Glutamatergic neuron (in vitro differentiated cells): ENCODE data around the gene ADAMTSL1. TPM values are rescaled to one million over a fixed set of nuclear protein-coding genes. Genes with fewer than 3 reads are reported as not detected.

Experiments used
- DNase-seq: peaks from one replicate; pipeline ENCODE4 v3.0.0; 2022
- H3K27ac Mint-ChIP-seq: one replicate; pipeline ENCODE4 v1.8.0; 2020; ENCODE audit warnings: mild to moderate bottlenecking, mixed read lengths, inconsistent platforms; ENCODE audit not compliant: unreplicated experiment
- H3K27me3 Mint-ChIP-seq: one replicate; pipeline ENCODE4 v1.8.0; 2020; ENCODE audit warnings: mild to moderate bottlenecking, moderate library complexity, mixed read lengths, inconsistent platforms; ENCODE audit not compliant: unreplicated experiment
- H3K36me3 Mint-ChIP-seq: one replicate; pipeline ENCODE4 v1.8.0; 2020; ENCODE audit warnings: mild to moderate bottlenecking, mixed read lengths, inconsistent platforms; ENCODE audit not compliant: unreplicated experiment
- H3K4me1 Mint-ChIP-seq: one replicate; pipeline ENCODE4 v1.8.0; 2020; ENCODE audit warnings: mild to moderate bottlenecking, low read depth, mixed read lengths, inconsistent platforms; ENCODE audit not compliant: unreplicated experiment
- H3K4me3 Mint-ChIP-seq: one replicate; pipeline ENCODE4 v1.8.0; 2020; ENCODE audit warnings: mild to moderate bottlenecking, mixed read lengths, inconsistent platforms; ENCODE audit not compliant: unreplicated experiment
- H3K9me3 Mint-ChIP-seq: one replicate; pipeline ENCODE4 v1.8.0; 2020; ENCODE audit warnings: mild to moderate bottlenecking, moderate library complexity, mixed read lengths, inconsistent platforms; ENCODE audit not compliant: unreplicated experiment
- total RNA-seq: library from RNA; stranded (reverse); fragmentation: NEBNext Ultra II Directional; extraction: Animal tissue kit (Norgen Biotek cat#: 25700); gene quantifications from one replicate; pipeline ENCODE4 v1.2.1, GENCODE V29; 2021; ENCODE audit not compliant: unreplicated experiment
- TF ChIP-seq, protein P1 (sequence below): fragments of 200-600 bp; sonication (generic); IDR thresholded peaks from one replicate; pipeline ENCODE4 v1.5.0; 2021; ENCODE audit not compliant: partially characterized antibody, unreplicated experiment

ADAMTSL1 gene
- total RNA-seq, 1 donor from 2014 or later: 0.91 TPM

DNA sequence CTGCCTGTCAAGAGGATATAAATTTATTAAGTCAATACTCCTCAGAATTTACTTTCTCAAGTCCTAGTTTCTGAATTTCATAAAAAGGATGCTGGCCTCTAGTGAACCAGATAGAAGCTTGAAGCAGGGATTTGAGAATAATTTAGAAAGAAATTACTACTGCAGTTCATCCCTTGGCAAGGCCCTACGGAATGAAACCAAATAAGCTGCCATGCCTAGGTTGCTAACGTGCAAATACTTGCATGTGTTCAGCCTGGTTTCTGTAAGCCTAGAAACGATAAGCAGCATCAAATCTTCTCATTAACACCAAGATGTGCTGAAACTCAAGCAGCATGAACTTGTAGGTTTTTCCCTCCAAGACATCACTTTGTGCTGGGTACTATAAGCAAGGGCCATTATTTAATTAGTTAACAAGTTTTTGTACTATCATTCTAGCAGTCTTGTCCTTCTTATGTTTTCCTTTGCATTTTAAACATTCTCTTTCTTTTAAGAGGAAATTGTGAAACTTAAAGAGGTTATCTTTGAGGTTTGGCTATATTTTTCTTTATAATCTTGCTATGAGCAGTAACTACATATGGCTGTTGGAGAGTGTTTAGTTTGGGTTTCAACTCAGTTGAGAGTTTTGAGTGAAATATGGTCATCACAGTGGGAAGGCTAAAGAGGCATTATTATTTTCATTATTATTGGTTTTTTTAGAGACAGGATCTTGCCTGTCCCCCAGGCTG, 71.8 kb downstream of the ADAMTSL1 start:
- H3K4me1 Mint-ChIP-seq: no peaks in the 10 kb centered on the region
- no peak overlapping the region for H3K27ac Mint-ChIP-seq
- no peaks in the 10 kb centered on the region for H3K36me3 Mint-ChIP-seq
- no peaks in the 10 kb centered on the region for H3K27me3 Mint-ChIP-seq
- no peak for DNase-seq
- H3K4me3 Mint-ChIP-seq: no peak overlapping the region
- TF ChIP-seq, protein P1, sequence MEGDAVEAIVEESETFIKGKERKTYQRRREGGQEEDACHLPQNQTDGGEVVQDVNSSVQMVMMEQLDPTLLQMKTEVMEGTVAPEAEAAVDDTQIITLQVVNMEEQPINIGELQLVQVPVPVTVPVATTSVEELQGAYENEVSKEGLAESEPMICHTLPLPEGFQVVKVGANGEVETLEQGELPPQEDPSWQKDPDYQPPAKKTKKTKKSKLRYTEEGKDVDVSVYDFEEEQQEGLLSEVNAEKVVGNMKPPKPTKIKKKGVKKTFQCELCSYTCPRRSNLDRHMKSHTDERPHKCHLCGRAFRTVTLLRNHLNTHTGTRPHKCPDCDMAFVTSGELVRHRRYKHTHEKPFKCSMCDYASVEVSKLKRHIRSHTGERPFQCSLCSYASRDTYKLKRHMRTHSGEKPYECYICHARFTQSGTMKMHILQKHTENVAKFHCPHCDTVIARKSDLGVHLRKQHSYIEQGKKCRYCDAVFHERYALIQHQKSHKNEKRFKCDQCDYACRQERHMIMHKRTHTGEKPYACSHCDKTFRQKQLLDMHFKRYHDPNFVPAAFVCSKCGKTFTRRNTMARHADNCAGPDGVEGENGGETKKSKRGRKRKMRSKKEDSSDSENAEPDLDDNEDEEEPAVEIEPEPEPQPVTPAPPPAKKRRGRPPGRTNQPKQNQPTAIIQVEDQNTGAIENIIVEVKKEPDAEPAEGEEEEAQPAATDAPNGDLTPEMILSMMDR: no peak
- no peaks in the 10 kb centered on the region for H3K9me3 Mint-ChIP-seq

DNA sequence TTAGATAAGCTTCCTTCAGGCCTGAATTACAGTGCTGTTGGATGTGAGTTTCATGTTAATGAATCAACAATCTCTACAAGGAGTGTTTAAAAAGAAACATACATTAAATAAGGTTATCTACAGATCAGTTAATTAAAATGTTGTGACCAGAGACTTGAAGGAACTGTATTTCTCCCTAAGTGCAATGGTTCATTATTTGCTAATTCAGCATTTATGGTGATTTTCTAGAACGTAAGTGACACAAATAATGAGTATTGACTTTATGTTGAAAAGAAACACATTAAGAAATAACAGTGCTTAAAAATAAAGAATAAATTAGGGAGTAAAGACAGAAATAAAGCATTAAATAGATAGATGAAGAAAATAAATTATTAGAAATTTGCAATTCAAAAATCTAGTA, 74.5 kb downstream of the ADAMTSL1 start:
- no peaks in the 10 kb centered on the region for H3K9me3 Mint-ChIP-seq
- TF ChIP-seq, protein P1: no peak
- H3K36me3 Mint-ChIP-seq: no peaks in the 10 kb centered on the region

GRCh38 chr9:18549772-18550171, 75.8 kb downstream of the ADAMTSL1 start:
- Mint-ChIP-seq H3K9me3 (peaks cover 2% of the 10 kb centered on the region), H3K36me3 (no peaks in the 10 kb centered on the region), H3K4me1 (no peaks in the 10 kb centered on the region), H3K27me3 (no peaks in the 10 kb centered on the region), H3K27ac (no peak overlapping the region), H3K4me3 (no peak overlapping the region)
- DNase-seq: no peak
- TF ChIP-seq, protein P1: no peak

More for the DNA sequence above, 74.5 kb downstream of the ADAMTSL1 start:
- H3K27me3 Mint-ChIP-seq: no peaks in the 10 kb centered on the region
- no peak overlapping the region for H3K4me3 Mint-ChIP-seq
- DNase-seq: no peak
- no peak overlapping the region for H3K27ac Mint-ChIP-seq
- no peaks in the 10 kb centered on the region for H3K4me1 Mint-ChIP-seq

GRCh38 chr9:18550286-18550685, 76.3 kb downstream of the ADAMTSL1 start:
- Mint-ChIP-seq H3K9me3 (peaks cover 2% of the 10 kb centered on the region), H3K4me1 (no peaks in the 10 kb centered on the region), H3K36me3 (no peaks in the 10 kb centered on the region), H3K4me3 (no peak overlapping the region), H3K27ac (no peak overlapping the region), H3K27me3 (no peaks in the 10 kb centered on the region)
- TF ChIP-seq, protein P1: no peak
- no peak for DNase-seq

GRCh38 chr9:18554244-18554643, 80.3 kb downstream of the ADAMTSL1 start:
- no peak for DNase-seq
- Mint-ChIP-seq H3K36me3 (no peaks in the 10 kb centered on the region), H3K4me3 (no peak overlapping the region), H3K4me1 (no peaks in the 10 kb centered on the region), H3K9me3 (peaks cover 2% of the 10 kb centered on the region), H3K27ac (no peak overlapping the region), H3K27me3 (no peaks in the 10 kb centered on the region)
- TF ChIP-seq, protein P1: no peak
